HFFc6 (cell line): ENCODE data around the gene BRPF1. TPM values are rescaled to one million over a fixed set of nuclear protein-coding genes. Genes with fewer than 3 reads are reported as not detected.

Source experiments
- DNase-seq: peaks from one replicate; pipeline ENCODE4 v3.0.0-alpha.2; 2018
- H3K27ac Mint-ChIP-seq: 2 replicates; pipeline ENCODE4 v1.8.0; 2020; ENCODE audit warnings: mild to moderate bottlenecking, mixed read lengths
- H3K27me3 Mint-ChIP-seq: 2 replicates; pipeline ENCODE4 v1.8.0; 2021; ENCODE audit warnings: mild to moderate bottlenecking, moderate library complexity, mixed read lengths; ENCODE audit not compliant: insufficient read depth
- H3K36me3 Mint-ChIP-seq: 2 replicates; pipeline ENCODE4 v1.8.0; 2021; ENCODE audit warnings: low read depth, mixed read lengths
- H3K4me1 Mint-ChIP-seq: 2 replicates; pipeline ENCODE4 v1.8.0; 2020; ENCODE audit warnings: low read depth, mixed read lengths
- H3K4me3 Mint-ChIP-seq: 2 replicates; pipeline ENCODE4 v1.8.0; 2020; ENCODE audit warnings: mild to moderate bottlenecking, moderate library complexity, mixed read lengths
- H3K9me3 Mint-ChIP-seq: 2 replicates; pipeline ENCODE4 v1.8.0; 2020; ENCODE audit warnings: mild to moderate bottlenecking, mixed read lengths
- total RNA-seq, 6 experiments: library from RNA; stranded (reverse); fragmentation: NEBNext Ultra II Directional; extraction: Animal tissue kit (Norgen Biotek cat#: 25700); gene quantifications; 2 replicates in 1 of 6; 3 replicates in 5 of 6; pipeline ENCODE4 v1.2.3, GENCODE V29; 2021
- TF ChIP-seq, protein P1 (sequence below): fragments of 200-600 bp; sonication (generic); IDR thresholded peaks from 2 replicates; pipeline ENCODE4 v1.5.0; 2021; ENCODE audit warnings: antibody characterized with exemption, mild to moderate bottlenecking

BRPF1 gene
- total RNA-seq, 6 experiments from 2014 or later: 14.4 to 18.4 (median 17.1) TPM

- no peak overlapping the region for H3K27ac Mint-ChIP-seq
- no peak overlapping the region for H3K4me3 Mint-ChIP-seq
- peaks cover 13% of the 10 kb centered on the region for H3K4me1 Mint-ChIP-seq
Measured at GRCh38 chr3:9690451-9691450, 40.8 kb upstream of the BRPF1 start.

DNA sequence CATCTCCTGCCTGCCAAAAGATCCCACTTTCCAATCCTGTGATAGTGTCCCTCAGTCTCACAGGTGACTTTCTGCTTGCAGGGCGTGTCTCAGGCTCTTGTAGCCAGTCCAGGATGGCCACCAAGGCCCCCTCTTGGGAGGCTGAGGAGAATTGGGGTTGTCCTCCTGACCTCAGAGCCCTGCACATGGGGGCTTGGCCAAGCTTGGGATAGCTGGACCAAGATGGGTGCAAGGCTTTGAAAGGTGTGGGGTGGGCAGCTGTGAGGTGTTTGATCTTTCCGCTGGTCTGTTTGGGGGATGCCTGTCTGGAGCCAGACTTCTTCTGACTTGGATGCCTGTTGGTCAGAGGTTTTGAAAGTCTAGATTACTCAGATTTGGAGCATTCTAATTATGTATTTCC lies 39.9 kb upstream of the BRPF1 start:
- Mint-ChIP-seq H3K27me3 (peaks cover 2% of the 10 kb centered on the region), H3K27ac (no peak overlapping the region), H3K9me3 (no peaks in the 10 kb centered on the region), H3K36me3 (peaks cover 4% of the 10 kb centered on the region; the same call in 1 of the 2 replicates), H3K4me3 (no peak overlapping the region), H3K4me1 (peaks cover 13% of the 10 kb centered on the region)
- no peak for DNase-seq
- TF ChIP-seq, protein P1, sequence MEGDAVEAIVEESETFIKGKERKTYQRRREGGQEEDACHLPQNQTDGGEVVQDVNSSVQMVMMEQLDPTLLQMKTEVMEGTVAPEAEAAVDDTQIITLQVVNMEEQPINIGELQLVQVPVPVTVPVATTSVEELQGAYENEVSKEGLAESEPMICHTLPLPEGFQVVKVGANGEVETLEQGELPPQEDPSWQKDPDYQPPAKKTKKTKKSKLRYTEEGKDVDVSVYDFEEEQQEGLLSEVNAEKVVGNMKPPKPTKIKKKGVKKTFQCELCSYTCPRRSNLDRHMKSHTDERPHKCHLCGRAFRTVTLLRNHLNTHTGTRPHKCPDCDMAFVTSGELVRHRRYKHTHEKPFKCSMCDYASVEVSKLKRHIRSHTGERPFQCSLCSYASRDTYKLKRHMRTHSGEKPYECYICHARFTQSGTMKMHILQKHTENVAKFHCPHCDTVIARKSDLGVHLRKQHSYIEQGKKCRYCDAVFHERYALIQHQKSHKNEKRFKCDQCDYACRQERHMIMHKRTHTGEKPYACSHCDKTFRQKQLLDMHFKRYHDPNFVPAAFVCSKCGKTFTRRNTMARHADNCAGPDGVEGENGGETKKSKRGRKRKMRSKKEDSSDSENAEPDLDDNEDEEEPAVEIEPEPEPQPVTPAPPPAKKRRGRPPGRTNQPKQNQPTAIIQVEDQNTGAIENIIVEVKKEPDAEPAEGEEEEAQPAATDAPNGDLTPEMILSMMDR: no peak

More at GRCh38 chr3:9690451-9691450, 40.8 kb upstream of the BRPF1 start:
- Mint-ChIP-seq H3K36me3 (peaks cover 6% of the 10 kb centered on the region), H3K9me3 (no peaks in the 10 kb centered on the region), H3K27me3 (peaks cover 2% of the 10 kb centered on the region)
- TF ChIP-seq, protein P1: no peak
- no peak for DNase-seq

DNA sequence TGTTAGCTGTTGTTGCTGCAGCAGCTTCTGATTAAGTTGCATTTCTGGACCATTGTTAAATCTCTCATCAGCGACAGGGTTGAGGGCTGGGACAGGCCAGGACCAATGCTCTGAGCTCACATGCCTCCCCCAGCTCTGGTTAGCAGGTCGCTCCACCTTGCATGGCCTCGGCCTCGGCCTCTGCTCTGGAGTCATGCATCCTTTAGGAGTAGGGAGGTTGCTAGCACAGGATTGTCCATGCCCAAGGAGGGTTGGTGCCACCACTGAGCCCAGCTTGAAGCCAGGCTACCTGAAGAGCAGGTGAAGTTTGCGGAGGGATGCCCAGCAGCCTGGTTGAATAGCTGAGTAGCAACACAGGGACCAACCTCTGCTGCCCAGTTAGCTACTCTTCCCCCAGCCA lies 39.1 kb upstream of the BRPF1 start:
- TF ChIP-seq, protein P1: no peak
- H3K27ac Mint-ChIP-seq: no peak overlapping the region
- H3K9me3 Mint-ChIP-seq: no peaks in the 10 kb centered on the region
- H3K36me3 Mint-ChIP-seq: peaks cover 4% of the 10 kb centered on the region; the same call in 1 of the 2 replicates
- H3K27me3 Mint-ChIP-seq: peaks cover 2% of the 10 kb centered on the region
- H3K4me3 Mint-ChIP-seq: no peak overlapping the region
- peaks cover 13% of the 10 kb centered on the region for H3K4me1 Mint-ChIP-seq
- DNase-seq: no peak

- Mint-ChIP-seq H3K27ac (no peak overlapping the region), H3K4me3 (no peak overlapping the region), H3K4me1 (peaks cover 13% of the 10 kb centered on the region), H3K36me3 (no peaks in the 10 kb centered on the region), H3K27me3 (peaks cover 2% of the 10 kb centered on the region), H3K9me3 (no peaks in the 10 kb centered on the region)
- DNase-seq: no peak
- TF ChIP-seq, protein P1: no peak
Measured at GRCh38 chr3:9695345-9695744, 36.2 kb upstream of the BRPF1 start.

DNA sequence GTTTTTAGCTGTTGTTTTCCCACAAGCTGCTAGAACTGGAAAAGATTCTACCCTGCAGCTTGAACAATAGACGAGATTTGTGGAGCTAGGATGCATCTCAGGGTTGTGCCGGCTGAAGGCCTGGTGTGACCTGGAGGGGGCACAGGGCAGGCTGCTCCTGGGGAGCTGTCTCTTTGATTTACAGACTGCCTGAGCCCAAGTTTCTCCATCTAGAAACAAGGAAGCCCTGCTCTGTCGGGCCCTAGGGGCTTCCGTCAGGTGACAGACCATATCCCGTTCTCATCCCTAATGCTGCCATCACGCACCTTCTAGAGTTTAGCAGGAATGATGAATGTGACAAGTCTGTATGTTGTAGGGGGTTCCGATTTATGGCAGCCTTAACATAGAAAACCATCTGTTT lies 35.8 kb upstream of the BRPF1 start:
- H3K4me3 Mint-ChIP-seq: no peak overlapping the region
- TF ChIP-seq, protein P1: no peak

More for the DNA sequence above, 35.8 kb upstream of the BRPF1 start:
- peaks cover 13% of the 10 kb centered on the region for H3K4me1 Mint-ChIP-seq
- H3K27me3 Mint-ChIP-seq: peaks cover 2% of the 10 kb centered on the region
- DNase-seq: no peak
- H3K27ac Mint-ChIP-seq: no peak overlapping the region
- H3K9me3 Mint-ChIP-seq: no peaks in the 10 kb centered on the region
- H3K36me3 Mint-ChIP-seq: no peaks in the 10 kb centered on the region
